ENCODE measurements around the gene TBRG4.

TBRG4 gene

DNA sequence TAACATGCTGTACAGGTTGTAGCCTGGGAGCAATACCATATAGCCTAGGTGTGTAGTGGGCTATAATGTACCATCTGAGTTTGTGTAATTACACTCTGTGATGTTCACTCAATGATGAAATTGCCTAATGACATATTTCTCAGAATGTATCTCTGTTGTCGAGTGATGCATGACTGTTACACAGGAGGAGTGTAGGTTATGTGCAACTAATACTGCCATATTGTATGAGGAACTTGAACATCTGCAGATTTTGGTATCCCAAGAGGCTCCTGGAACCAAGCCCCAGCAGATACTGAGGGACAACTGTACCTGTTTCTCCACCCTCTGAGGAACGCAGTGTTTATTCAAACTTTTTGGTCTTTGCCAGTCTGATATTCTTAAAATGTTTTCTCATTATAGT, 61.3 kb downstream of the TBRG4 start:
- no peak for DNase-seq

Data from activated T-cell treated with anti-CD3 and anti-CD28 coated beads, Interleukin-2, amount 50 U/mL, for 48 hours (primary cell).